CD4-positive, alpha-beta T cell treated with Interleukin-4 for 1 hour (primary cell): ENCODE data around the gene ZNF385D.

Source experiments
- DNase-seq, 2 donors: peaks; one replicate each; pipeline ENCODE4 v3.0.0-alpha.2; 2020 to 2022

The ZNF385D gene, protein sequence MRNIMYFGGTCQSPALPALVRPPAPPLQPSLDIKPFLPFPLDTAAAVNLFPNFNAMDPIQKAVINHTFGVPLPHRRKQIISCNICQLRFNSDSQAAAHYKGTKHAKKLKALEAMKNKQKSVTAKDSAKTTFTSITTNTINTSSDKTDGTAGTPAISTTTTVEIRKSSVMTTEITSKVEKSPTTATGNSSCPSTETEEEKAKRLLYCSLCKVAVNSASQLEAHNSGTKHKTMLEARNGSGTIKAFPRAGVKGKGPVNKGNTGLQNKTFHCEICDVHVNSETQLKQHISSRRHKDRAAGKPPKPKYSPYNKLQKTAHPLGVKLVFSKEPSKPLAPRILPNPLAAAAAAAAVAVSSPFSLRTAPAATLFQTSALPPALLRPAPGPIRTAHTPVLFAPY

GRCh38 chr3:21750831-21751391 is at the start of gene ZNF385D:
ZNF385D (minus strand) TSS chr3:21751210; CDS start chr3:21750916, 294 bp downstream.
- DNase-seq: no peak

- no peak for DNase-seq
Measured at GRCh38 chr3:21798356-21799088, 47.5 kb upstream of the ZNF385D start.

- no peak for DNase-seq
Measured at GRCh38 chr3:21795921-21796320, 44.9 kb upstream of the ZNF385D start.

DNA sequence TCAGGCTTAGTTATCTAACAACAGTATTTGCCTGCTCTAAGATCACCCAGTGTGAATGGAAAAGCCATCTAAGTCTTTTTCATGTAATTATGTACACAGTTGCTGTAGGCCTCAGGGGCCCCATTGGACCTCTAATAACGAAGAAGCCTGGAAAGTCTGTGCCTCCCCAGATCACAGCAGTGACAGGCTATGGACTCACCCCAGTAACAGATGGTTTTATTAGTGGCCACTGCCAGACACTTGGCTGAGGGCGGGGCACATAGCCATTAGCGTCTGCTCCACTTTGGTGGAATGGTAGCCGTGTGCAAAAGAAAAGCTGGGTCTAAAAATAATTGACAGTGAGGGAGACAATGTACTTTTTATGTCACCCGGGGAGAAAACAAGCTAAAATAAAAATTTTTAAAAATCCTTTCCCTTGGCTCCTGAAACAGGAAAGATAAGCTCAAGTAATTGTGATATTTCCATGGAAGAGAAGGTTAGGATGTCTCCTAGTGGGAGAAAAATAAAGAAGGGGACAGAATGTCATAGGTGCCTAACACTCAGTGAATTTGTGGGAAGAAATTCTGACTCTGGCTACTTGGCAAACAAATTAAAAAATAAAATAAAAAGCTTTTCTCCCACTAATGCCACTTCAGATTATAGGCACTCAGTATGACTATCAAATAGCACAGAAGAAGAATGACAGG is 44.3 kb upstream of the ZNF385D start:
- DNase-seq: no peak

- no peak for DNase-seq
Measured at GRCh38 chr3:21794291-21794690, 43.3 kb upstream of the ZNF385D start.

- DNase-seq: no peak
Measured at GRCh38 chr3:21792176-21792575, 41.2 kb upstream of the ZNF385D start.

GRCh38 chr3:21791356-21791755 is 40.3 kb upstream of the ZNF385D start:
- no peak for DNase-seq

DNA sequence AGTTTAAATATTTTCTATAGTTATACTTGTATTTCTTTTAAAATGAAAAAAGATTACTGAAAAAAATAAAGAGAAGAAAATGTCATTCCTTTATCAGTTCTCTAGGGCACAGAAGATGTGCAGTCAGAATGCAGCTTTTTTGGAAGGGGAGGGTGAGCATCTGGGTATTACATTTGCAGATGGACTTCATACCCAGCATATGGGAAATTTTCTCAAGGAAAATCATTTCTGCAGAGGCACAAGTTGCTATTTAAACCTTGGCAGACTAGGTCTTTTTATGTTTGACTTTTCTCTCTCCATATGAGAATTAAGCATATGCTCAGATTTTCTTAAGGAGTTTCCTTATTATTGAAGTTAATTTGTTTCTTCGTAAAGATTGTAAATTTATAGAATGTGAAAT is 39.5 kb upstream of the ZNF385D start:
- no peak for DNase-seq

GRCh38 chr3:21789730-21790129 is 38.7 kb upstream of the ZNF385D start:
- DNase-seq: no peak

- DNase-seq: no peak
Measured at GRCh38 chr3:21786438-21786797, 35.4 kb upstream of the ZNF385D start.

- DNase-seq: no peak
Measured at GRCh38 chr3:21785765-21786437, 34.9 kb upstream of the ZNF385D start.

- no peak for DNase-seq
Measured at GRCh38 chr3:21783839-21784238, 32.8 kb upstream of the ZNF385D start.

DNA sequence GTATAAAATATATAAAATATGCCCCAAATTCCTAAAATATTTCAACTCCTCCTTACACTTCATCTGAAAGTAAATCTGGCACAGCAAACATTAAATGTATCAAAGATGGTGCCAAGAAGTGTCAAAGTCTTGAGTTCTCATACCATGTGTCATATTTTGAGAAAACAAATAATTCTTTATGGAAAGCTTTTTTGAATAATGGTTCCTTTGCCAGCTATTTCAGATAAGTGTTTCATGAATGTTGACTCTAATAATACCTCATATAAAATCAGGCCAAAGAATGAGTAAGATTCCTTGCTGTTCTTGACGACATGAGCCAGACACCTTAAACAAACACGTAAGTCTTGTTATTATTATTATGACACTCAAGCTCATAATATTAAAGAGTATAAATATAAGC is 30.3 kb upstream of the ZNF385D start:
- DNase-seq: no peak

DNA sequence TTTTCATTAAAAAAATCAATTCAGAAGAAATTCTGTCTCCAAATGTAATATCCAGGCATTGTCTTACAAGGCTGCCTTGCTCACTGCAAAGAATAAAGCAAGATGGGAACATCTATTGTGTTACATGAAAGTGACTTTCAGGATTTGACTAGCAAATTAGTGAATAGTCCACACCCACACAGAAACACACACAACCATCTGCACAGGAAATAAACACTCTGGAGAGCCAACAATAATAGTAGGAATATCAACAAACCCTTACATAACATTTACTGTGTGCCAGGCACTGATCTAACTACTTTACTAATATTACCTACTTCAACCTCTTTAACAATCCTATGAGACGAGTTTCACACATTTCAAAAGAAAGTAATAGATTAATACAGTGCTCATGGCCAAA is 28.9 kb upstream of the ZNF385D start:
- DNase-seq: no peak

DNA sequence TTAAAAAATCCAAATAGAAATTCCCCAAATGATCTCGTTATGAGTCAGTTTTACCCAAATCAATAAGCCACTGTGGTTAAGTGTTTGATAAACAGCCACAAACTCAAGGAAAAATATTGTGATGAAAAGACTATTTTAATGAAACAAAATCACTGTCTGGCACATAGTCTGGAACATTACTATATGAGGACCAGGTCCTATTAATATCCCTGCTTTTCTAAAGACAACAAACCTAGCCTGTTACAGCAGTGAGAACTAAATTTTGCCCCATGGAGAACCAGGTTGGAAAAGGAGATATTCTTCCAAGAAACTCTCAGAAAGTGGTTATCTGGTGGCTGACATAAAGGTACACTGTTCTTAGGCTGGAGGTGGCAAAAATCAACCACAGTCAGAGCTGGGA is 27.7 kb upstream of the ZNF385D start:
- no peak for DNase-seq

GRCh38 chr3:21777821-21778220 is 26.8 kb upstream of the ZNF385D start:
- no peak for DNase-seq

DNA sequence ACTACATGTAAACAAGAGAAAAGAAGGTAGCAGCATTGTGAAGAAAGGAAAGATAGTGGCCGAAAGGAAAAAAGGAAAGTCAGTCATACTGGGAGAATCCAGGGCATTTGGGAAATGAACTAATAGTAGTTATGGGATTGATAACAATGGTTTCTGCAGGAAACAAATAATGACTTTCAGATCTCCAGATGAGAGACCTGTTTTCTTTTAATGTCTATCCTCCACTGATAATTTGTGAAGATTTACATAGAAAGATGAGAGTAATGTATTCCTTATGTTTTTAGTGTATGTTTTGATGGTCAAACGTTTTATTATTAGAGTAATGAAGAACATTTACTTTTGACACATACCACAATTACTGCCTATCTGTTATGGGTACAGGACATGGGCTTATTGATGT is 15.0 kb upstream of the ZNF385D start:
- no peak for DNase-seq

DNA sequence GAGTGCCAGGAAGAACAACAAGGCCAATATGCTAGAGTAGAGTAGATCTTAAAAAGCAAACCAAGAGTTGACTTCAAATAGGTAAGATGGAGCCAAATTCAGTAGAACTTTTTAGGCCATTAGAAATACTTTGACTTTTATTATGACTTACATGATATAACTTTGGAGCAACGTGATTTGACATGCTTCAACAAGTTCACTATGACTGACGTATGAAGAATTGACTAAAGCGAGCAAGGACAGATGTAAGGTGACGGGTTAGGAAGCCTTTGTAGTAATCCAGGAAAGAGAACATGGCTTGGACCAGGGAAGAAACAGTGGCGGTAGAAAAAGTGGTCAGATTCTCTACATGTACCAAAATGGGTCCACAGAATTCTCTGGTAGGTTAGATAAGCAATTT is 4.9 kb upstream of the ZNF385D start:
- DNase-seq: no peak

GRCh38 chr3:21754839-21755238 is 3.8 kb upstream of the ZNF385D start:
- DNase-seq: no peak

DNA sequence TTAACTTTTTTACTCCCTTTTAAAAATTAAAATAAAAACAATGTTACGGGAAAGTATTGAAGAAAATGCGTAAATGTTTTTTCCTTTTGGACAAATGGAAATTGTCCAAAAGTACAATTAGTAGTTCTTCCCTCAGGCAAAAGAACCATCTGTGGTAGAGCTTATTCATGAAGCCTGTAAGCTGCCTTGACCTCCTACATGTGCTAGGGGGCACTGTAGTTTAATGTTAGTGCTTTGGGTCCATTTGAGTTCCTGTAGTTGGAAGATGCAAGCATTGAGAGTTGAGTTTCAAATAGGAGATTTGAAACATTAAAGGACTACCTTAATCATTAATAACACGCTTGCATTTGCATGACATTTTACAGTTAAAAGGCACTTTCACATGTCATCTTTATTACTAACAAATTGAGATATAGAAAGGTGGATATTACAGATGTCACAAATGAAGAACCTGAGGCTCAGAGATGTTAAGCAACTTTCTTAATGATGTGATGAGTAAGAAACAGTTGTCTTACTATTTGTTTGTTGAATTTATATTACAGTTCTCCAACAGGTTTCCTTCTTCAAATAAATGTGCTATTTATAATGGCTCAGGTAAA is 1.8 kb upstream of the ZNF385D start:
- no peak for DNase-seq

GRCh38 chr3:21751886-21752285 is 876 bp upstream of the ZNF385D start:
- DNase-seq: no peak

- DNase-seq: no peak
Measured at GRCh38 chr3:21750080-21750696, 822 bp downstream of the ZNF385D start.
